Activated CD4-positive, alpha-beta T cell treated with anti-CD3 and anti-CD28 coated beads, Interleukin-2, amount 50 U/mL, for 1 hour (primary cell): Measurements from ENCODE around the gene KCNC1.

Experiments
- DNase-seq: peaks from one replicate; pipeline ENCODE4 v3.0.0-alpha.2; 2020

KCNC1 gene

DNA sequence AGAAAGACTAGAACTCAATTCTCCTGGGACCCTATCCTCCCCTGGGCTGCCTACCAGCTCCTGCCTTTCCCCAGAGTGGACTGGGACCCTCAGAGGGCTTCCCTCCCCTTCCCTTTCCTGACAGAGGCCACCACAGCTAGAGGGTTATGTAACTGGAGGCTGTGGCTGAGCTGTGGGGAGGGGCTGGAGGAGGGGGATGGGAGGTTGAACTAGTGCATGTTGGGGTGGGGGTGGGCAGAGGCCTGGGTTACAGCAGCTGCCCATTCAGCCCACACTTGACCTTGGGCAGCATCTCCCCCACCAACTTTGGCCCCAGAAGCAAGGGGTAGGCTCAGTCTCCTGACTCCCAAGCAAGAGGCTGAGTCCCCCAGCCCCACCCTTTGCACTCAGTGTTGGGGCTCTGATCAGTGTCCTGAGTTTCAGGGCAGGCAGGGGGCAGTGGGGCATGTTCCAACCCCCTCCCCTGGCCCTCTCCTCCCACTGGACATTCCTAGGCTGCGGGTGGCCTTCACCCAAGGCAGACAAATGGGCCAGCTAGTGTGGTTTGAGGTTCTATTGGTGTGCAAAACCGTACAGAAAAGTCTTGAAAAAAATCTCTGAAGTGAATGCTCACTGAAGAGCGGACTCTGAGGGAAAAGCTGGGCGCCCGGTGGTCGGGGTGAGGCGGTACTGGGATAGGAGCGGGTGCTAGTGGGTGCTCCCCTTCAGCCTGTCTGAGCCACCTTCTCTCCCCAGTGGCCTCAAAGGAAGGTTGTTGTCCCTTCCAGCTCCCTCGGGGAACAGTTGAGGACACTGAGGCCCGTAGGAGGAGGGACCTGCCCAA lies 3.8 kb downstream of the KCNC1 start:
- DNase-seq = no peak

DNA sequence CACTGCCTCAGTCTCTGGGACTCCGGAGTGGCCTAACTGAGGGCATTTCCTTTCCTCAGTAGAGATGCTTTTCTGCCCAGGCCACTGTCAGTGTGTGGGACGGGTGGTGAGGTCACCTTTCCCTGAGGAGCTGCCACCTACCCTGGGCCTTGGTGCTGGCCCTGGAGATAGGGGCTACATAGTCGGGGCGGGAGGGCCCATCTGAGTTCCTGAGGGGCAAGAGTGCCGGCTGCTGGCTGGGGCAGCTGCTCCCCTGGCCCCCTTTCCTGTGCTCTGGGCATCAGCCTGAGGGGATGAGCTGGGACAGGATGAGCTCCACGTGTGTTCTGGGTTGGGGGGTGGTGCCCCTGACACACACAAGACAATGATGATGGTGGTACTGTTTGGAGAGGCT lies 5.4 kb downstream of the KCNC1 start:
- DNase-seq = no peak

DNA sequence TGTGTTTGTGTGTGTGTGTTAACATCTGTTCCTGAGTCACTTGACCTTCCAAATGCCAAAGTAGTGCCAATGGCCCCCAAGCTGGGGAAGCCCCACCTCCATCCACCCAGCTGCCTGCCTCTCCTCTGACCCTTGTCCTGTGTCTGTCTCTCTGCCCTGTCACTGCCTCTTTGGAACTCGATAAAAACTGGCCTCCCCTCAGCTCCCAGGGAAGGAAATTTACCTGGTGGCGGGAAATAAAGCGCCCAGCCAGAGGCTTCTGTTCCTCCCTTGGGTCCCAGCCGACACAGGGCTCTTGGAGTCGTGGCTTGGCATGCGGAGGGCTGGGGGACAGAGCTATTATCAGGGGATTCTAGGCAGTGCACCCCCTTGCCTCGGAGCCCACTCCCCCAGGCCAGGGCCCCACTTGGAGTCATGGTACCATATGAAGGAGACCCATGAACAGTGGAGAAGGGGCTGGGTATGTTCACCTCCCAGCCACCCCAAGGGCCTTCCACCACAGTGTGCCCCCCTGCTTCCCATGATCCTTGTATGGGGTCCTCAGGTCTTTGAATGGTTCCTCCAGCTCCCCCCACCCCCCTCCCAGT lies 6.2 kb downstream of the KCNC1 start:
- no peak for DNase-seq

DNA sequence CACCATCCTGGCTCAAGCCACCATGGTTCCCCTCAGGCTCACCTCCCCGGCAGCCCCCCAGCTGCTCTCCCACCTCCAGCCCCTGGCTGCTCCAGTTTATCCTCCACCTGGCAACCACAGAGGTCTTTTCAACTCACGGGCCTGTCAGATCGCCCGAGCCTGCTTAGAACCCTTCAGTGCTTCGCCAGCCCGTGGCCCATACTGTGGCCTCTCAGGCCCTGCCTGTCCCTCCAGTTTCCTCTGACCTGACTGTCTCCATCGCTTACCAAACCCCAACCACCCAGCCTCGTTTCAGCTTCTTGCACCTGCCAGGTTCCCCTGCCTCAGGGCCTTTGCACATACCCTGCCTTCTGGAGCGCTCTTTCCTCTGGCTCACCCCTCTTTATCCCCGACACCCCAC lies 6.9 kb downstream of the KCNC1 start:
- no peak for DNase-seq

DNA sequence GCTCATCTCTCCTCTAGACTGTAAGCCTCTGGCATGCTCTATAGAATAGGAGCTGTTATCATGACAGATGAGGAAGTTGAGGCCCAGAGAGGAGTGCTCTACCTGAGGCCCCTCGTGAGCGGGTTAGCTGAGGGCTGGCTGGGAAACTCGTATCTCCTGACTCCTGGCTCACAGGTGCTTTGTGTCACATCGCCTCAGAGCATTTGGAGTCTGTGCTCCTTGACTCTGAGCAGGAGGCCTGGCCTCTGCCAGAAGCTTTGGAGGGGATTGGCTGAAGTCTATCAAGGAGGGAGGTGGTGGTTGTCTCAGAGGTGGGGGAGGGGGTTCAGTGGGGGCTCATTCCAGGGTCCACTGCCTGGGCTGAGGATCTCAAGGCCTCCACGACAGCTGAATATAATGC lies 7.4 kb downstream of the KCNC1 start:
- DNase-seq = no peak

DNA sequence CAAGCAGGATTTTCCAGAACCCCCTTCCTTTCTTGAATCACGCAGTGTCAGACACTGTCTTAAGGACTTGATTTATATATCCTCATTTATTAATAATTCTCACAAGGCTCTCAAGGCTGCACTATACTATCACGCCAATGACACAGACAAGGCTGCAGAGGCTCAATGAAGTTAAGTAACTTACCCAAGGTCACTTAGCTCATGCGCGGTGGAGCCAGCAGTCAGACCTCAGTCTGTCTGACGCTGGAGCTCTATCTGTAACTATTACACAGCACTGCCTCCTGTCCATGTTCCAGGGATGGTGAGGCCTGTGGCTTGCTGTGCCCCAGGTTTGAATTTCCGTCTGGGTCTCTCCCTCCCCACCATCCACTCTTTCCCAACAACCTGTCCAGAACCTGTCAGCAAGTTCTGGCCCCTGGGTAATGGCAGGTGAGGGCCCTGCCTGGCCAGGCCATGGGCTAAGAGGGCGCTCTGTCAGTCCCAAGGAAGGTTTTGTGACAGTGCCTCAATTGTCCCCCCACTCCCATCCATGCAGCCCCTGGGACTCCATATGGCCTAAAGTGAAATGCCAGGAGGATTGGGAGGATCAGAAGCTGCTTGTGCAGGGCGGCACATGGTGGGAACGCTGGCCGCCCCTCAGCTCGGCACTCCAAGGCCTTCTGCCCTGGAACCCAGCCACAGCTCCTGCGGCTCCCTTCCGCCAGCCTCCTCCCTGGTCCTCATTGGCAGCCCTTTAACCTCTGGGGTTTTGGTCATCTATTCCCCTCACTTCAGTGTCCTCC lies 8.6 kb downstream of the KCNC1 start:
- no peak for DNase-seq

DNA sequence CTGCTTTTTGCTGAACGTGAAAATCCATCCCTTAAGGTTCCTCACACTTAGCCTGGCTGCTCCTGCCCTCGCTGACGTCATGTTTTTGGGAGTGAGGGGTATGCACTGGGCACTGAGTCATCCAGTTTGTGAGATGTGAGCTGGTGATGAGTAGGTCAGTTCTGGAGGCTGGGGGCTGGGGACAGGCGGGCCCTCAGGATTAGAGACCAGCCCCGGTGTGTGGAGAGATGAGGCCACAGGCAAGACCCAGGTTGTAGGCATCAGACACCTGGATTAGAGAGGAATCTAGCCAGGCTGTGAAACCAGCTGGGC lies 9.2 kb downstream of the KCNC1 start:
- DNase-seq = no peak

DNA sequence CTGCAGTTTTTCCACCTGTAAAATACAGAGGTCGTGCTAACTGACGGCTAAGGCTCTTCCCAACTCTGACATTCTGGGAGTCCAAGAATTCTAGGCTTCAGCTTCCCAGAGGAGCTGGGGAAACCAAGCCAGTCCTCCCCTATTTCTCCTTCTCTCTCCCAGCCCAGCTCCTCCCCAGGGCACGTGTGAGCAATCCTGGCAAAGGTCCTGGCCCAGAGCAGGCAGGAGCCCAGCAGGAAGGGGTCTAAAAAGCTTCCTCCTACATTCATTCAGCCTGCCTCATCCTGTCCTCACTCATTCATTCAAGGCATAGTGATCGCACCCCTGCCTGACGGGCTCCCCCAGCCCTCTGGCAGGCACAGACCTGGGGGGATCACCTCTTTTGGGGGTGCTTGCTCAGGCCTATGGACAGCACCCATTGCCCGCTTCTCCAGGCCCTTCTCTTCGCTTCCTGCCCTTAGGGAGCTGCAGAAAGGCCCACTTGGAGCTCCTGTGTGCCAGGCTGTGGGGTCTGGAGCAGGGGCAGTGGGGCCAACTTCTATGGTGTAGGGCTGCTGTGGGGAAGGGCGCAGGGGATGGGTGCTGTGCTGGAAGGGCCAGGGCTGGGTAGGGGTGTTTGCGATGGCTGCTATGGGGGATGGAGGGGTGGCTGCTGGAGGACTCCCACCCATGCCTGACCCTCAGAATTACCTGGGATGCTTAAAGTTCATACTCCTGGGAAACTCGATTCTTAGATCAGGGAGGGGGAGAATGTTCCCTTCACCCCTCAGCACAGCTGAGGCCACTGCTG lies 9.8 kb downstream of the KCNC1 start:
- no peak for DNase-seq

DNA sequence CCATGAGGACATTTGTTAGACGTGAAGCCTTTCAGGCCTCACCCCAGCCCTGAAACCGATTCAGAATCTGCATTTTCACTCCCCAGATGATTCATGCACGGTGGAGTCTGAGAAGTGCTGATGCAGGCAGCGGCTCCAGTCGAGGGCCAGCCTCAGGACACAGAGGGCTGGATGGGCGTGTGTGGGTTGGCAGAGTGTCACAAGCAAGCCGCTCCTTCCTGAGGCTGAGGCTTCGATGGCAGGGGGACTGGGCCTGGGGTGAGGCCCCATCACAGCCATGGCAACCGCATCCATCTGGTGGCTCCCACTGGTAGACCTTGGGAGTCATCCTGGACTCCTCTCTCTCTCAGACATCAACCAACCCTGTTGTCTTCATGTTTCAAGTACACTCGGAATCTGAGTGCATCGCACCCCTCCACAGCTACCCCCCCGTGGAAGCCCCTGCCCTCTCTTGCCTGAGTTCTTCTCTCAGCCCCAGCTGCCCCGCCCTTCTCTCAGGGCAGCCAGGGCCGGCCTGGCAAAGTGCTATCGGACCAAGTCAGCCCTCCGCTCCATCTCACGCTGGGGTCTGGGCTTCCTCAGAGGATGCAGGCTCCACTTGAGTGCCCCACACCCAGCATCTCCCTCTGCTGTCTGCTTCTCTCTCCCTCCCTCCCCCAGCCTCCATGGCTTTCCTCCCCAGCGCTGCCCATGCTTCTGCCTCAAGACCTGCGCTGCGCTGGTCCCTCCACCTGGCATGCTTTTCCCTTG lies 10.6 kb downstream of the KCNC1 start:
- DNase-seq = no peak

DNA sequence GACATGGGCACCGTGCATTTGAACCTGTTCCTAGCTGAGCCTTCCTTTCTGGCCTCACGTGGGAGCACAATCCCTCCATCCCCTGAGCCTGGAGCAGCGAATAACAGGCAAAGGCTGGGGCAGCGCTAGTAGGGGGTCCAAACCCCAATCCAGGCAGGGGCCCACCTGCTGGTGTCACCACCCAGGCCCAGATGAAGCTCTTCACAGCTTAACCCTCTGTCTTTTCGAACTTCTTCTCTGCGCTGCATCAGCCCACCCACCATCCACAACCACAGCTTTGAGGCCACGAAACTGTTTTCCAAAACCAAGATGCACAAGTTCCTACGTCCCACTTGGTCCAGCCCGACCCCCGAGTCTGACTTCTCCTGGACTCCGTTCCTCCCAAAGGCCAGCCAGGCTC lies 11.5 kb downstream of the KCNC1 start:
- no peak for DNase-seq

DNA sequence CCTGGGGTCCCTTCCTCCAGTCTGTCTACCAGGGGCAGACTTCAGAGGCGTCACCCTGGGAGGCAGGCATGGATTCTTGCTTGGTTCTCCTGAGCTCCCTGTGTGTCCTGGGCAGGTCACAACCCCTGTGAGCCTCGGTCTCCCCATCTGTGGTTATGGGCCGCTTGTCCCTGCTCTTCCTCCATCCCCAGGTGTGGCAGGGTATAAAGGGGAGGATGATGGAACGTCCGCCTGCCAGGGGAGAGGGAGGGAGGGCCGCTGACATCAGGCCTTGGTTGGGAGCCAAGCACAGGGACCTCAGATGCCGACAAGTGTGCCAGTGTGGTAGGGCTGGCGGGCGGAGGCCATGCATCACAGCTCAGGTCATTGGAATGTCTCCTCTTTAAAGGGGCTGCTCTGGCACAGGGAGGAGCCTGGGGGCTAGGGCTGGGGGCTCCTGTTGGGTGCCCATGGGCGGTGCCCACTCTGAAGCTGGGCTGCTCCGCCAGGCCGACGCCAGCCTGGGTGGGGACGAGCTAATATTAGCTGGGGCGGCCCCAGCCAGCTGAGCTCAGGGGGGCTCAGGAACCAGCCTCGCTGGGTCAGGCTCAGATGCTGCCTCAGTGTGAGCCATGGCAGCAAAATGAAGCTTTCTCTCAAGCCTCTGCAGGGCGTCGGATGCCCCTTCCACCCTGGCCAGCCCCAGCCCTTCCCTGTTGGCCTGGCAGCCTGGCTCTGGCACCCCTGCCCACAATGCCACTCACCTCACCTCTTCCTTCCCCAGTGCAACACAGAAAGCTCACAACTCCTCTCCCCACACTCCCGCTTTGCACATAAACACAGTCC lies 12.8 kb downstream of the KCNC1 start:
- no peak for DNase-seq

DNA sequence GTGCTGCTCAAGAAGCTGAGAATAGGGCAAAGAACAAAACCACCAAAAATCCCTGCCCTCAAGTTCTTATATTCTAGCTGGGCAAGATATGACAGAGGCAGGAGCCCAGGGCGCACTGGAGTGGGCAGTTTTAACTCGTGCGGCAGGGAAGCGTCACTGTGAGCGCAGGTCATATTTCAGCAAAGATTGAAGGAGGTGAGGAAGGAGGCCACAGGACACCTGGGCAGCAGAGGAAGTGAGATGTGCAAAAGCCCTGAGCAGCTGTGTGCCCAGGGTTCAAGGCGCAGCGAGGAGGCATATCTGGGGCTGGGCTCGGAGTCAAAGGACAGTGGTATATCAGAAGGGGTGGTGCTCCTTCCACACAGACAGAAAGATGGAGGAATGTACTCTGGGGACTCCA lies 13.5 kb downstream of the KCNC1 start:
- no peak for DNase-seq

DNA sequence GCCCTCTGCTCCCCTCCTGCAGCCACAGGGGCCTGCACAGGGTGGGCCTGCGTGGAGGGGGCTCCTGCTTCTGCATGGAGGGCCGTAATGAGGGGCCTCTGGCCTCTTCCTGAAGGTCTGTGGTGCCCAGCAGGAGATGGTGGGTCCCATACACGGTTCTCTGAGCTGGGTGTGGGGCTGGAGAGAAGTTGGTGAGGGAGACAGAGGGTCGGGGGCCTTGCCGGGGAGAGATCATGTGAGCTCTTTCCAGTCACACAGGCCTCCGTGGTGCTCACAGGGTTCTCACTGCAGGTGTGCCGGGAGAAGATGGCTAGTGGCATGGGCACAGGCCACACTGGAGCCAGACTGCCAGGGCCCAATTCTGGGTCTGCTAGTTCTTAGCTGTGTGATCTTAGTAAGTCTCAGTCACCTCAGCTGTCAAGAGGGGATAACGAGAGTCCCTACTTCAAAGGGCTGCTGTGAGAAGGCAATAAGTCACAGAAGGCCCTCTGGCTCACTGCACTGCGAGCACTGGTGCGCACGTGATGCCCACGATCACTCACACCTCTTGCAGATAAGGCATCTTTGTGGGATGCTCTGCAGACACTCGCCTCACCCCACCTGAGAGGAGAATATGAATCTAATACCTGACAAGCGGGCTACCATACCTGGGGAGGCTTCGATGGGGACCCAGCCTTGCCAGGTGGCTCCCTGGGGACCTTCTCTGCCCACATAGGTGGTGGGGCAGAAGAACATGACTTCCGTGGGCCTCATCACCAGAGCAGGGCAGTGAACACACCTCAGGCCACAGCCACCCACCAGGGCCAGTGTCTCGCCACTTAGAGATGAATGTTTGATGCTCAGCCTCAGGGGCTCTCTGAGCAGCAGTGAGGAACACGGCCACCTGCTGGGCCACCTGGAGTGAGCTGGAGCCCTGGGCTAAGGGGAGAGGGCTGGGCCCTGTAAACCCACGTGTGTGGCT lies 14.5 kb downstream of the KCNC1 start:
- DNase-seq = no peak

DNA sequence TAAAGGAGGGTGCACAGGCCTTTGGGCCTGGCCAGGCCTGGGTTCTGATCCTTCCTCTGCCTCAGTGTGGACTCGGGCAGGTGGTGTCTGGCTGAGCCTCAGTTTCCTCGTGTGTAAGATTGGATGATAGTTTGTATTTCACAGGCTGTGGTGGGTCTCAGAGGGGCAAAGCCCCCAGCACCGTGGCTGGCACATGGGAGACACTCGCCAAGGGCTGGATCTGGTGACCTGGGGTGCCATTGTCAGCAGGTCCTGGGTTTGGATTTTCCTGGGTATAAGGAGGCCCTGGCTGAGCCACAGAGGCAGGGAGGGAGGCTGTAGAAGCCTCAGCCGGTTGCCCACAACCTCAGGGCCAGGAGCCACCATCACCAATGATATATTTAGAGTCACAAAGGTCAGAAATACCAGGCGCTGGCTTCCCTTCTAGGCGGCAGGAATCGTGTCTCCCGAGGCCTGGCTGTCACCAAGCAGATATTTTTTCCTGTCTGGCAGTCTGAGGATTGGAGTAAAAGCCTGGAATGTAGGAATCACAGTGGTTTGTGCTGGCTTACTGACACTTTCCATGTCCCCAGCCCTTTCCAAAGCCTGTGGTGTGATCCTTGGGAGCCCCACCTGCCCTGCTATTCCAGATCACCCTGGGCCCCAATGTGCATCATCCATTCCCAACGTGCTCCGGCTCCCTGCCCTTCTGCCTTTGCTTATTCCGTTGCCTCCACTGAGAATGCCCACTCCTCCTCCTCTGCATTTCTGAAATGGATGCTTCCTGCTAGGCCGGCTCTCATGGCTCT lies 15.6 kb downstream of the KCNC1 start:
- no peak for DNase-seq

DNA sequence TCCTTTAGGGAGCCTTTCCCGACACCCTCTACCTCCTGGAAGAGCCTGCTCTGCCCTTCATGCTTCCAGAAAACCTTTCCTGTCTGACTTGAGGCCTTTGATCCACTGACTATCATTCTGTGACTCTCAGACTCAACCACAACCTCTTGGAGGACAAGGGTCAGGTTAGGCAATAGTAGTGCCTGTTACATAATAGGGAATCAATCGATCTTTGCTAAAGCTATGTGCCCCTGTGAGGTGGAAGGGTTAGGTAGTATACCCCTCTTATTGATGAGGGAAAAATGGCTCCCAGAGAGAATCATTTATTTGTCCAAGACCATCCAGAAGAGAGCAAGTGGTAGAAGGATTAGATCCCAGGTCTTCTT lies 16.2 kb downstream of the KCNC1 start:
- DNase-seq = no peak

DNA sequence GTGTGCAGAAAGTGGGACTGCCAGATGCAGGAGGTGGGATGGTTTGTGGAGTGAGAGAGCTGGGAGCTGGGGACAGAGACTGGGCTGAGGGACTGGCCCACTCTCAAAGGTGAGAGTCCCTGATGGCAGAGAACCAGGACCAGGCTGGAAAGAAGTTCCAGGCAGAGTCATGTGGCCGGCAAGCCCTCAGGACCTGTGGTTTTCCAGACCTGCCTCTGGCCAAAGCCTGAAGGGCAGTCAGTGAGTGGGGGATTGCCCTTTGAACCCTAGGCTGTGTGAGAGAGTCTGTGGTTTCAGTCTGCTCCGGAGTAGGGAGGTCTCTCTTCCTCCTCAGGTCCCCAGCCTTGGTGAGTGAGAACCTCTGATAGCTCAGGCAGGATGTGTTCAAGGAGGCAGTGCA lies 17.0 kb downstream of the KCNC1 start:
- no peak for DNase-seq

DNA sequence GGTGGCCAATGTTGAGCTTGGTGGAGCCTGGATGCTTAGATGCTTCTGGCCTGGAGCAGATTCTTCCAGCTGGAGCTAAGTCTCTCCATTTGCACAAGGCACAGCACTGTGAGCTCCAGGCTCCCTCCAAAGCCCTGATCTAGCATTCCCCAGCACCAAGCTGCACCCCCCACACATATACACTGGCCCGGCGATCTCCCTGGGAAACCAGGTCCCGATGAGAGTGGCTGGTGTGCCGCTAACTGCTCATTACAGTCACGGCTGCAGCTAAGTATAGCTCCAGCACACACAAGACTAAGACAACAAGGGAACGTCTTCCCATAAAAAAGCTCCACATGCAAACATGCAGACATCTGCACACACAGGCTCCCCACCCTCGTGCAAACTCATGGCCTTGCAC lies 17.6 kb downstream of the KCNC1 start:
- no peak for DNase-seq

DNA sequence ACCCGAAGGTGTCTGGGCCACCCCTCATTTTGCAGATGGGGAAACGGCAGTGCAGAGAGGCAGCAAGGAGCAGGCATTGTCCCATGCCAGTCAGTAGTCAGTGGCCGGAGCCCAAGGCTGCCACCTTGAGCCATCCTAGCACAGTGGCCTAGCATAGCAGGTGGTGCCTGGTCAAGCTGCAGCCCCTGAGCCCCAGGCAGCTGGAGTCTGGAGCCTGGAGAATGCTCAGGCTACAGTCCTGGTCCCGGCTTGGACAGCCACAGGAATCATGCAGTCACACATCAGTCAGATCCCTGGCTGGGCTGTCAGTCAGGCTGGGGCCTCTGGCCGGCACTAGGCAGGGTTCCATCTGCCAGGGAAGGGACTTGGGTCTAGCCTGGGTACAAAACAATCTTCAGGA lies 18.6 kb downstream of the KCNC1 start:
- DNase-seq = no peak

DNA sequence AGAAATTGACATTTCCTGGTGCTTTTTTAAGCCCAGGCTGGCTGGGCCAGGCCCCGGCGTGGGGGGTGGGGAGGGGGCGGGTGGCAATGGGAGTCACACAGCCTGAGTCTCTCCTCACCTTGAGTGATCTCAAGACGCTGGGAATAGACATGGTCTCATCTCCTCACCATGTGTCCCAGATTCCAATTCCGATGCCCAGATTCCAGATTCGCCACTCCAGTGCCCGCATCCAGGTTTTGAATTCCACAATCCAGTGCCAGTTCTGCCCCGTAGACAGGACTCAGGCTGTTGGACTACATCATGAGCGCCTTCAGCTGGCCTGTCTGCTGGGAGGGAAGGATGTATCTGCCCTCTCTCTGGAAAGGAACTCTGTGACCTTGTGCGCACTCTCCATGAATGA lies 19.1 kb downstream of the KCNC1 start:
- no peak for DNase-seq

DNA sequence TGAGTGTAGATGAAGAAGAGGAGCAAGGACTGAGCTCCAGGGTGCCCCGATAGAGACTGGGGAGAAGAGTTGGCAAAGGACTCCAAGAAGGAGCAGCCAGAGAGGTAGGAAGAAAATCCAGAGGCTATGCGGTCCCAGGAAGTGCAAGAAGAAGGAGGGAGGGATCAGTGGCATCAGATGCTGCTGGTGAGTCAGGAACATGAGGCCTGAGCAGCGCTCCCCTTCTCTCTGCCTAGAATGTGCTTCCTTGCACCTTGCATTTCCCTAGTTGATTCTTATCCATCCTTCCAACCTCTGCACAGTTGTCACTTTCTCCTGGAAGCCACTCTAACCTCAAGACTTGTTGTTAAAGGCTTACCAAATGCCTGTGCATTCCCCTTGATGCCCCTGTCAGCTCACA lies 21.3 kb downstream of the KCNC1 start:
- DNase-seq = no peak
